Left cardiac atrium (tissue), 4 donors: ENCODE results near the gene FBXO15. TPM values are rescaled to one million over a fixed set of nuclear protein-coding genes. Genes with fewer than 3 reads are reported as not detected.
A peak's percentile ranks its signal among the peaks of the same experiment; 100 is the strongest.

Source experiments
- ATAC-seq, 2 donors: fragments of 200-7000 bp; cut with Tn5 transposase; one replicate each; pipeline ENCODE4 v1.9.1; 2020; ENCODE audit warnings: mild to moderate bottlenecking in 2 of 2, moderate library complexity in 2 of 2
- DNase-seq: peaks from one replicate; pipeline ENCODE4 v3.0.0-alpha.2; 2020
- intact Hi-C, 2 donors: fragments of 100-400 bp; cut with DNase I; formaldehyde crosslinking; loops; one replicate each; pipeline versions ENCODE4 v1.14.1 to v1.15.1; 2022 to 2023
- long read RNA-seq: library from polyadenylated mRNA; unstranded; transcript quantifications from one replicate; pipeline ENCODE4 v2.0.0, GENCODE V29; 2021
- total RNA-seq, 2 donors: library from RNA; stranded (reverse); fragmentation: NEBNext Ultra II Directional; extraction: Animal tissue kit (Norgen Biotek cat#: 25700); gene quantifications; one replicate each; pipeline ENCODE4 v1.2.1, GENCODE V29; 2021
- donor health status: DM: no; HTN: yes; CAD: no.
- donor health status: DM: no; HTN: yes; CAD: no; lungs with severe emphysema.
- donor health status: DM: yes; HTN: yes; CAD: no.
- donor health status: Dilated cardiomyopathy.

FBXO15 gene
- under 1 TPM in 1 of 2 donors, not detected in 1; 0.47 TPM for total RNA-seq
- long read RNA-seq, result 0 reads

GRCh38 chr18:74147779-74148542 is at the start of gene FBXO15, which contains the start of gene TIMM21:
FBXO15 (minus strand) TSS chr18:74147834; CDS start chr18:74147785, 49 bp downstream.
TIMM21 (plus strand) TSS chr18:74148523; CDS start chr18:74148809, 286 bp downstream.
- DNase-seq, result peak; percentile 98
- peak; percentile 95 to 98 for ATAC-seq
- intact Hi-C loops, result no loop called here

GRCh38 chr18:74196220-74197119 is 48.8 kb upstream of the FBXO15 start:
- DNase-seq (no peak), ATAC-seq (peak; percentile 75 to 86)
- intact Hi-C loops, result loop anchor here in 1 of 2 donors (2.0 to 5.0 kb wide), 3 partner anchors 146 to 351 kb away; no protein-coding TSS in a partner anchor

GRCh38 chr18:74194691-74195090 is 47.1 kb upstream of the FBXO15 start:
- DNase-seq, result no peak
- intact Hi-C loops, result loop anchor here (5.0 kb wide), 3 partner anchors 148 to 353 kb away; no protein-coding TSS in a partner anchor
- ATAC-seq, result no peak

GRCh38 chr18:74191577-74191976 is 43.9 kb upstream of the FBXO15 start:
- DNase-seq (no peak), ATAC-seq (no peak)
- intact Hi-C loops, result loop anchor here in 1 of 2 donors (5.0 kb wide), 1 partner anchor 151 kb away; no protein-coding TSS in a partner anchor

GRCh38 chr18:74190086-74190485 is 42.5 kb upstream of the FBXO15 start:
- intact Hi-C loops, result loop anchor here in 1 of 2 donors (5.0 kb wide), 1 partner anchor 152 kb away; no protein-coding TSS in a partner anchor
- DNase-seq (no peak), ATAC-seq (peak in 1 of 2 donors; percentile 72)

- intact Hi-C loops, result no loop called here
- no peak for ATAC-seq
- no peak for DNase-seq
Observed at GRCh38 chr18:74186661-74187060, 39.0 kb upstream of the FBXO15 start.

- ATAC-seq (no peak), DNase-seq (no peak)
- intact Hi-C loops, result no loop called here
Observed at GRCh38 chr18:74185860-74186259, 38.2 kb upstream of the FBXO15 start.

GRCh38 chr18:74184875-74185274 is 37.2 kb upstream of the FBXO15 start:
- intact Hi-C loops, result no loop called here
- DNase-seq (no peak), ATAC-seq (no peak)

GRCh38 chr18:74183130-74183529 is 35.5 kb upstream of the FBXO15 start:
- intact Hi-C loops, result no loop called here
- ATAC-seq (no peak), DNase-seq (no peak)

GRCh38 chr18:74182335-74182734 is 34.7 kb upstream of the FBXO15 start:
- intact Hi-C loops, result no loop called here
- no peak for DNase-seq
- ATAC-seq, result no peak

- intact Hi-C loops, result no loop called here
- ATAC-seq (no peak), DNase-seq (no peak)
Observed at GRCh38 chr18:74179623-74180199, 32.1 kb upstream of the FBXO15 start.

GRCh38 chr18:74178884-74179283 is 31.2 kb upstream of the FBXO15 start:
- ATAC-seq, result no peak
- DNase-seq, result no peak
- intact Hi-C loops, result no loop called here

- intact Hi-C loops, result no loop called here
- no peak for ATAC-seq
- no peak for DNase-seq
Observed at GRCh38 chr18:74175658-74176057, 28.0 kb upstream of the FBXO15 start.

- ATAC-seq (no peak), DNase-seq (no peak)
- intact Hi-C loops, result no loop called here
Observed at GRCh38 chr18:74173434-74173750, 25.8 kb upstream of the FBXO15 start.

- intact Hi-C loops, result no loop called here
- DNase-seq, result no peak
- ATAC-seq, result no peak
Observed at GRCh38 chr18:74172697-74173433, 25.2 kb upstream of the FBXO15 start.

- intact Hi-C loops, result no loop called here
- DNase-seq (no peak), ATAC-seq (peak in 1 of 2 donors; percentile 38)
Observed at GRCh38 chr18:74171910-74172606, 24.4 kb upstream of the FBXO15 start.

- intact Hi-C loops, result no loop called here
- ATAC-seq, result no peak
- DNase-seq, result no peak
Observed at GRCh38 chr18:74166386-74166785, 18.8 kb upstream of the FBXO15 start.

- no peak for DNase-seq
- intact Hi-C loops, result no loop called here
- no peak for ATAC-seq
Observed at GRCh38 chr18:74163019-74163660, 15.5 kb upstream of the FBXO15 start.
